NB4 (cell line): Measurements from ENCODE around the gene PRR35.

ENCODE experiments used
- POLR2A ChIP-seq: IDR thresholded peaks from 2 replicates; pipeline ENCODE4 v1.6.1; 2011; ENCODE audit warnings: mild to moderate bottlenecking; ENCODE audit not compliant: insufficient read length; ENCODE audit errors: extremely low read depth
- TF ChIP-seq, protein P1 (sequence below): IDR thresholded peaks from one replicate; pipeline ENCODE4 v1.5.1; 2012; ENCODE audit warnings: low read depth, low read length

DNA sequence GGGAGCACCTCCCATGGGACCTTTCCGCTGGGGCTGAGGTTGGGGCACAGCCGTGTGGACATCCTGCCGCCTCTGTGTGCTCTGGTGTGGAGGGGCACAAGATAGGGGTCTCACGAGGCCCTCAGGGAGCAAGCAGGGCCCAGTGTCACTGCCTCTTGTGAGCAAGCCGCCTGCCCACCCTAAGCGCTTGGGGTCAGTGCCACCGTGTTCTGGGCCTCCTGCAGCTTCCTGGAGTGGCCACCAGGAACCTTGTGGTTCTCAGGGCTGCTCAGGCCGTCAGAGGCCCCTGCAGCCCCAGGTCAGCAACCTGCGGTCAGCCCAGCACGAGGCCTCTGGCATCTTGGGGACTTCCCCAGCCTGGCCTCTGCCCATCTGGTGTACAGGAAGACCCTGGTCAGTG is 46.2 kb upstream of the PRR35 start:
- TF ChIP-seq POLR2A: no peak
- TF ChIP-seq, protein P1, sequence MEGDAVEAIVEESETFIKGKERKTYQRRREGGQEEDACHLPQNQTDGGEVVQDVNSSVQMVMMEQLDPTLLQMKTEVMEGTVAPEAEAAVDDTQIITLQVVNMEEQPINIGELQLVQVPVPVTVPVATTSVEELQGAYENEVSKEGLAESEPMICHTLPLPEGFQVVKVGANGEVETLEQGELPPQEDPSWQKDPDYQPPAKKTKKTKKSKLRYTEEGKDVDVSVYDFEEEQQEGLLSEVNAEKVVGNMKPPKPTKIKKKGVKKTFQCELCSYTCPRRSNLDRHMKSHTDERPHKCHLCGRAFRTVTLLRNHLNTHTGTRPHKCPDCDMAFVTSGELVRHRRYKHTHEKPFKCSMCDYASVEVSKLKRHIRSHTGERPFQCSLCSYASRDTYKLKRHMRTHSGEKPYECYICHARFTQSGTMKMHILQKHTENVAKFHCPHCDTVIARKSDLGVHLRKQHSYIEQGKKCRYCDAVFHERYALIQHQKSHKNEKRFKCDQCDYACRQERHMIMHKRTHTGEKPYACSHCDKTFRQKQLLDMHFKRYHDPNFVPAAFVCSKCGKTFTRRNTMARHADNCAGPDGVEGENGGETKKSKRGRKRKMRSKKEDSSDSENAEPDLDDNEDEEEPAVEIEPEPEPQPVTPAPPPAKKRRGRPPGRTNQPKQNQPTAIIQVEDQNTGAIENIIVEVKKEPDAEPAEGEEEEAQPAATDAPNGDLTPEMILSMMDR: no peak
